HL-60 (cell line): ENCODE data around the gene ITGB1.

Experiments
- DNase-seq, 2 experiments: peaks; one replicate each; pipeline ENCODE4 v3.0.0-alpha.2; 2010 to 2020; ENCODE audit warnings: low read depth in 1 of 2, low spot score in 1 of 2
- H3K27ac ChIP-seq: fragments of 250-450 bp; sonication (Bioruptor Pico); replicated peaks from 2 replicates; pipeline ENCODE4 v1.5.1; 2020; ENCODE audit warnings: mild to moderate bottlenecking, moderate library complexity
- H3K27me3 ChIP-seq: fragments of 250-450 bp; sonication (Bioruptor Pico); 2 replicates; pipeline ENCODE4 v1.5.1; 2021; ENCODE audit warnings: mild to moderate bottlenecking, moderate library complexity; ENCODE audit not compliant: insufficient read depth, poor library complexity, severe bottlenecking
- H3K4me3 ChIP-seq: replicated peaks from 2 replicates; pipeline ENCODE4 v1.5.1; 2011; ENCODE audit warnings: mild to moderate bottlenecking, control low read depth, low read length; ENCODE audit not compliant: insufficient read depth
- GABPA ChIP-seq: IDR thresholded peaks from 2 replicates; pipeline ENCODE4 v1.6.1; 2012; ENCODE audit warnings: low read depth
- POLR2AphosphoS5 ChIP-seq: IDR thresholded peaks from 2 replicates; pipeline ENCODE4 v1.6.1; 2012; ENCODE audit warnings: low read depth
- REST ChIP-seq: IDR thresholded peaks from 2 replicates; pipeline ENCODE4 v1.6.1; 2012; ENCODE audit warnings: low read depth; ENCODE audit not compliant: insufficient replicate concordance
- SPI1 ChIP-seq: IDR thresholded peaks from 2 replicates; pipeline ENCODE4 v1.6.1; 2012; ENCODE audit warnings: low read depth, mild to moderate bottlenecking, borderline replicate concordance
- TF ChIP-seq, protein P1 (sequence below): IDR thresholded peaks from one replicate; pipeline ENCODE4 v1.5.1; 2011; ENCODE audit warnings: low read length, control low read depth, inconsistent platforms; ENCODE audit not compliant: insufficient read depth

ITGB1 gene

GRCh38 chr10:32982293-32982709 lies 24.3 kb upstream of the ITGB1 start:
- no peaks in the 10 kb centered on the region for H3K27me3 ChIP-seq
- H3K4me3 ChIP-seq, result no peak overlapping the region
- TF ChIP-seq, protein P1, sequence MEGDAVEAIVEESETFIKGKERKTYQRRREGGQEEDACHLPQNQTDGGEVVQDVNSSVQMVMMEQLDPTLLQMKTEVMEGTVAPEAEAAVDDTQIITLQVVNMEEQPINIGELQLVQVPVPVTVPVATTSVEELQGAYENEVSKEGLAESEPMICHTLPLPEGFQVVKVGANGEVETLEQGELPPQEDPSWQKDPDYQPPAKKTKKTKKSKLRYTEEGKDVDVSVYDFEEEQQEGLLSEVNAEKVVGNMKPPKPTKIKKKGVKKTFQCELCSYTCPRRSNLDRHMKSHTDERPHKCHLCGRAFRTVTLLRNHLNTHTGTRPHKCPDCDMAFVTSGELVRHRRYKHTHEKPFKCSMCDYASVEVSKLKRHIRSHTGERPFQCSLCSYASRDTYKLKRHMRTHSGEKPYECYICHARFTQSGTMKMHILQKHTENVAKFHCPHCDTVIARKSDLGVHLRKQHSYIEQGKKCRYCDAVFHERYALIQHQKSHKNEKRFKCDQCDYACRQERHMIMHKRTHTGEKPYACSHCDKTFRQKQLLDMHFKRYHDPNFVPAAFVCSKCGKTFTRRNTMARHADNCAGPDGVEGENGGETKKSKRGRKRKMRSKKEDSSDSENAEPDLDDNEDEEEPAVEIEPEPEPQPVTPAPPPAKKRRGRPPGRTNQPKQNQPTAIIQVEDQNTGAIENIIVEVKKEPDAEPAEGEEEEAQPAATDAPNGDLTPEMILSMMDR, result no peak
- no peak for TF ChIP-seq POLR2AphosphoS5
- TF ChIP-seq SPI1, result no peak
- TF ChIP-seq REST, result no peak
- no peak for TF ChIP-seq GABPA
- DNase-seq, result no peak
- H3K27ac ChIP-seq, result 0 out of 2 replicates have a peak overlapping the region, but pooled peaks have one; percentile 23

- Histone ChIP-seq H3K27ac (0 out of 2 replicates have a peak overlapping the region, but pooled peaks have one; percentile 23), H3K4me3 (no peak overlapping the region), H3K27me3 (no peaks in the 10 kb centered on the region)
- TF ChIP-seq POLR2AphosphoS5, result no peak
- TF ChIP-seq GABPA, result no peak
- TF ChIP-seq REST, result no peak
- no peak; the same call in 1 of the 2 replicates for TF ChIP-seq SPI1
- TF ChIP-seq, protein P1, result no peak
- DNase-seq, result no peak
These were observed 23.7 kb upstream of the ITGB1 start for GRCh38 chr10:32981760-32982159.

DNA sequence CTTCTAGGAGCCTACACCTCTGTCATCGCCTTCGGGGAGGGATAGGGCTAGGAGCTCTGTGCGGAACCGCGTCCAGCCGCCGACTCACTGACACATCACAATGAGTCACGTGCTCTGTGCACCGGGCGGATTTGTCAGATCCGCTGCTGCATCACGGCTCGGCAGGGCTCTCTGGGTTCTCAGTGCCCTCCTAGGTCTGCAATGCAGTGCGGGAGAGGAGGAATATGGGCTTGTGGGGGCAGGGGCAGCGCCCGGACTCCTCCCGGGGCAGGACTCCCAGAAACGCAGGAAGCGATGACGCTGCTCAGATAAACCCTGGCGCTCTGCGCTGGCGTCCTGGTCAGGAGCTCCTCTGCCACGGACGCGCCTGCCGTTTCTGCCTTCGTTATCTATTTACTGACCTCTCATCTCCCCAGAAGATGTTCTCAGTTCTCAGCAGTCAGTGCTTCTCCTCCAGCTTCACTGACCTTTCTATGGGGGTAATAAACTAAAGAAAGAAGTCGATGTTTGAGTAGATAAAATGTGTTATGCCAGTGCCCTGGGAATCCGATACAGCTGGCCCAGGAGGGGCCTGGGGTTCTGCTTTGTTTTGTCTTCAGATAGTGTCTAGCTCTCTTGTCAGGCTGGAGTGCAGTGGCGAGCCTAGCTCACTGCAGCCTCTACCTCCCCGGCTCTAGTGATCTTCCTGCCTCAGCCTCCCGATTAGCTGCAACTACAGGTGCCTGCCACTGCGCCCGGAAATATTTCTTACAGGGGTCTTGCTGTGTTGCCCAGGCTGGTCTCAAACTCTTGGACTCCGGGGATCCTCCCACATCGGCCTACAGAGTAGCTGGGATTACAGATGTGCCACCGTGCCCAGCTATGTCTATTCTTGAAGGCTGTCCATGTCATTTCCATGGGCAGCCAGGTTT lies 22.8 kb upstream of the ITGB1 start:
- DNase-seq, result peak; percentile 71 to 88
- H3K27ac ChIP-seq, result peak overlapping the region; percentile 57
- no peak for TF ChIP-seq REST
- TF ChIP-seq SPI1, result peak; percentile 7; the same call in 1 of the 2 replicates
- peak; percentile 79 for TF ChIP-seq POLR2AphosphoS5
- TF ChIP-seq, protein P1, result no peak
- peak; percentile 71 for TF ChIP-seq GABPA
- H3K27me3 ChIP-seq, result no peaks in the 10 kb centered on the region
- H3K4me3 ChIP-seq, result peak overlapping the region; percentile 54
